K562 (cell line): ENCODE results near the gene KIAA1958. TPM values are rescaled to one million over a fixed set of nuclear protein-coding genes. Genes with fewer than 3 reads are reported as not detected.

Experiments
- ATAC-seq: fragments of 200-7000 bp; cut with Tn5 transposase; 3 replicates; pipeline ENCODE4 v1.9.1; 2020; ENCODE audit warnings: moderate library complexity
- BruUV-seq: library from RNA; stranded (reverse); fragments of 400-500 nt; replicated peaks from 2 replicates; lab custom pipeline; 2021; lab: Mats Ljungman, UMichigan
- CTCF ChIA-PET: fragments of 300-600 bp; formaldehyde crosslinking; extraction: SDS; loops from one replicate; lab custom pipeline; 2021; ENCODE audit warnings: low intra/inter-chr PET ratio; lab: Yijun Ruan, JAX
- POLR2A ChIA-PET: fragments of 300-600, 350-650 bp; sonication (Branson Sonifier 250); formaldehyde crosslinking; extraction: SDS; loops from one replicate; lab custom pipeline; 2021; ENCODE audit warnings: antibody characterized with exemption, inconsistent platforms; lab: Yijun Ruan, JAX
- DNase-seq, 4 experiments: peaks; one replicate each; pipeline versions ENCODE4 v3.0.0 to v3.0.0-alpha.2; 2011 to 2018; ENCODE audit warnings: low spot score in 3 of 4, mixed read lengths in 3 of 4; ENCODE audit errors: extremely low read depth in 1 of 4
- FAIRE-seq: peaks from 2 replicates; lab custom pipeline; 2011; peaks lifted over from hg19 to GRCh38; lab: Jason Lieb, UNC
- H2AFZ ChIP-seq: 2 replicates; pipeline ENCODE4 v1.6.0; 2011; ENCODE audit warnings: low read depth, low read length, control low read depth, inconsistent platforms
- H3K27ac ChIP-seq: fragments of 200-600 bp; 3 replicates; pipeline ENCODE4 v1.8.0; 2011; ENCODE audit warnings: low read depth, mild to moderate bottlenecking, control low read depth, inconsistent platforms, low read length, moderate library complexity, mixed read lengths; ENCODE audit errors: extremely low read depth
- H3K27me3 ChIP-seq, 2 experiments: fragments of 300-600 bp in 1 of 2; 2 replicates in 1 of 2; 3 replicates in 1 of 2; pipeline versions ENCODE4 v1.6.0 to v1.8.0; 2011; ENCODE audit warnings: inconsistent platforms in 2 of 2, low read length in 2 of 2, mild to moderate bottlenecking in 1 of 2, mixed read lengths in 1 of 2, moderate library complexity in 1 of 2; ENCODE audit not compliant: control insufficient read depth in 2 of 2, insufficient read depth in 2 of 2
- H3K36me3 ChIP-seq: fragments of 300-600 bp; 3 replicates; pipeline ENCODE4 v1.8.0; 2011; ENCODE audit warnings: mild to moderate bottlenecking, low read length, inconsistent platforms; ENCODE audit not compliant: control insufficient read depth, insufficient read depth
- H3K4me1 ChIP-seq, 2 experiments: fragments of 200-600 bp in 1 of 2; replicated peaks in 1 of 2; 2 replicates in 1 of 2; 3 replicates in 1 of 2; pipeline versions ENCODE4 v1.5.1 to v1.8.0; 2011; ENCODE audit warnings: inconsistent platforms in 2 of 2, low read length in 2 of 2, mild to moderate bottlenecking in 1 of 2, mixed read lengths in 1 of 2, moderate library complexity in 1 of 2; ENCODE audit not compliant: control insufficient read depth in 2 of 2, insufficient read depth in 2 of 2
- H3K4me2 ChIP-seq: 2 replicates; pipeline ENCODE4 v1.6.1; 2011; ENCODE audit warnings: low read length, control low read depth, inconsistent platforms, mixed read lengths; ENCODE audit not compliant: insufficient read depth
- H3K4me3 ChIP-seq: fragments of 200-600 bp; sonication (generic), shearing (Covaris generic); 2 replicates; pipeline ENCODE4 v1.5.1; 2016; ENCODE audit warnings: control low read depth, inconsistent platforms
- H3K79me2 ChIP-seq: fragments of 200-600 bp; 3 replicates; pipeline ENCODE4 v1.8.0; 2011; ENCODE audit warnings: low read length, inconsistent platforms; ENCODE audit not compliant: control insufficient read depth, insufficient read depth
- H3K9ac ChIP-seq, 2 experiments: 2 replicates each; pipeline versions ENCODE4 v1.6.0 to v1.6.1; 2011; ENCODE audit warnings: low read depth in 2 of 2, low read length in 2 of 2, control low read depth in 1 of 2, inconsistent platforms in 1 of 2, mild to moderate bottlenecking in 1 of 2, mixed read lengths in 1 of 2; ENCODE audit not compliant: insufficient read depth in 1 of 2
- H3K9me1 ChIP-seq: one replicate; pipeline ENCODE4 v1.6.0; 2011; ENCODE audit warnings: inconsistent platforms, mild to moderate bottlenecking, low read length, moderate library complexity; ENCODE audit not compliant: control insufficient read depth, insufficient read depth
- H3K9me3 ChIP-seq: replicated peaks from 2 replicates; pipeline ENCODE4 v1.5.1; 2011; ENCODE audit warnings: low read depth, low read length, inconsistent platforms; ENCODE audit not compliant: control insufficient read depth, insufficient read depth
- H4K20me1 ChIP-seq: replicated peaks from 2 replicates; pipeline ENCODE4 v1.6.1; 2011; ENCODE audit warnings: low read length, inconsistent platforms, mixed read lengths; ENCODE audit not compliant: control insufficient read depth, insufficient read depth
- ATF7 ChIP-seq: fragments of 450-650 bp; IDR thresholded peaks from 2 replicates; pipeline ENCODE4 v1.7.1; 2014; ENCODE audit warnings: mild to moderate bottlenecking, moderate library complexity
- CEBPB ChIP-seq: fragments of 450-650 bp; IDR thresholded peaks from 2 replicates; pipeline ENCODE4 v1.6.1; 2016; ENCODE audit warnings: missing genetic modification characterization, missing compliant biosample characterization
- CEBPG ChIP-seq, 3 experiments: fragments of 200-800 bp in 1 of 3; sonication (Bioruptor generic) in 1 of 3; sonication (generic) in 1 of 3; formaldehyde crosslinking in 1 of 3; IDR thresholded peaks in 2 of 3; conservative IDR thresholded peaks in 1 of 3; 2 replicates each; pipeline versions ENCODE4 v1.6.1 to v1.8.0; 2016 to 2022; ENCODE audit warnings: missing compliant biosample characterization in 2 of 3, missing genetic modification characterization in 2 of 3, mild to moderate bottlenecking in 1 of 3, missing genetic modification reagents in 1 of 3
- RBM39 ChIP-seq: fragments of 200-400 bp; formaldehyde crosslinking; optimal IDR thresholded peaks from 2 replicates; pipeline ENCODE3; 2018; ENCODE audit warnings: low read depth, low read length
- ZNF699 ChIP-seq: fragments of 250-450 bp; sonication (Bioruptor Pico); IDR thresholded peaks from 2 replicates; pipeline ENCODE4 v1.8.0; 2021; ENCODE audit warnings: mild to moderate bottlenecking, moderate library complexity; ENCODE audit not compliant: insufficient replicate concordance
- WGBS: fragments of 100-300 bp; shearing (Covaris generic); methylation state at CpG from one replicate; pipeline ENCODE4 v1.1.6; 2016; ENCODE audit warnings: low coverage, mixed read lengths; ENCODE audit not compliant: insufficient coverage; ENCODE audit errors: missing lambda C conversion rate; 5-methylcytosine and 5-hydroxymethylcytosine counted together
- in situ Hi-C: fragments of 300-500 bp; cut with MboI; formaldehyde crosslinking; loops from 4 replicates; pipeline ENCODE4 v1.15.0; 2018; ENCODE audit warnings: inconsistent platforms, mixed read lengths
- intact Hi-C: fragments of 100-400 bp; cut with micrococcal nuclease; formaldehyde crosslinking; loops from 2 replicates; pipeline ENCODE4 v1.14.2; 2022
- polyA plus RNA-seq, 8 experiments: library from polyadenylated mRNA; depleted of rRNA in 4 of 8; stranded (reverse) in 5 of 8; unstranded in 3 of 8; fragments of >200 nt; fragmentation: Nextera tagmentation in 2 of 8; fragmentation: Illumina TruSeq in 1 of 8; extraction: Ambion mirVana in 2 of 8; extraction: Trizol in 1 of 8; gene quantifications; 2 replicates each; pipeline versions ENCODE4 v1.2.1 to v1.2.3, GENCODE V29; 2011 to 2014; ENCODE audit warnings: inconsistent platforms in 1 of 8, missing spikeins in 1 of 8
- total RNA-seq, 7 experiments: library from RNA; depleted of rRNA in 6 of 7; stranded (reverse); fragments of >200 nt in 6 of 7; fragmentation: Illumina TruSeq in 2 of 7; extraction: Trizol in 2 of 7; gene quantifications; 2 replicates each; pipeline versions ENCODE4 v1.2.1 to v1.2.3, GENCODE V29; 2011 to 2021; ENCODE audit warnings: low replicate concordance in 1 of 7
- TF ChIP-seq, protein P1 (sequence below), 2 experiments: fragments of 450-650 bp; IDR thresholded peaks; 2 replicates each; pipeline ENCODE4 v1.6.1; 2018; ENCODE audit warnings: mild to moderate bottlenecking in 2 of 2, low read depth in 1 of 2; ENCODE audit not compliant: partially characterized antibody in 2 of 2

The KIAA1958 gene
- total and polyA plus RNA-seq, 9 of the 15 experiments (the other 6 are each of a cell fraction or from before 2014, with no cell fraction given) = 1.1 to 16.0 (median 10.1) TPM

DNA sequence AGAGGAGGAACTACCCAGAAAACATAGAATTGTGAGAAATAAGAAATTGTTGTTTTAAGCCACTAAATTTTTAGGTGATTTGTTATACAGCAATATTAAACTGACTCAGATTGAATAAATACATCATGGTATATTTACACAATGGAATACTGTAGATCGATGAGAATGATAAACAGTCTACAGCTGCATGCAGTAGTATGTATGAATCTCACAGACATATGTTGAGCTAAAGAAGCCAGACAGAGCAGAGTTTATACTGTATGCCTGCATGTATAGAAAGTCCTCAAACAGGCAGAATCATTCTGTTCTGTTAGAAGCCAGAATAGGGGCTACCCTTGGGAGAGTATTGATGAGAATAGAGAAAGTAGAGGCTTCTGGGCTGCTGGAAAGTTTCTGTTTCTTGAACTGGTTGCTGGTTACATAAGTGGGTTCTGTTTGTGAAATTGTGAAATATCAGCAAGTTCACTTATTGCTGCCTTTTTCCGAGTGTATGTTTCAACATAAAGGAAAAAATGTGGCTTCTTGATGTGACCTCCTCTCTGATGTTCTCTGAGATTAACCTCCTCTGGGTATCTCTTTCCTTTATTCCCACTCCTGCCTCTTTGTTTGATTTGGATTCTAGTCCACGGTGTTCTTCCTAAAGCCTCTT lies 9.6 kb downstream of the KIAA1958 start:
- Histone ChIP-seq H3K9ac (no peak overlapping the region), H3K79me2 (peaks cover 96% of the 10 kb centered on the region), H3K4me2 (no peak overlapping the region), H3K36me3 (peaks cover 39% of the 10 kb centered on the region), H4K20me1 (no peaks in the 10 kb centered on the region), H3K4me3 (no peak overlapping the region), H3K27ac (no peak overlapping the region), H3K4me1 (peaks cover 0 to 5% of the 10 kb centered on the region in 2 experiments; a peak in 2 of 5 replicates), H3K27me3 (no peaks in the 10 kb centered on the region), H3K9me1 (no peaks in the 10 kb centered on the region), H3K9me3 (peaks cover 9% of the 10 kb centered on the region; the same call in 1 of the 2 replicates), H2AFZ (no peak overlapping the region)
- WGBS = 28% methylated on average over 3 of the region's 3 CpGs
- BruUV-seq = no TSS peak
- ChIA-PET CTCF (no interaction called here), POLR2A (interaction anchor here (0.6 to 2.1 kb wide), 4 partner anchors 10 to 81 kb away, joined by 3 to 10 read pairs (median 4); partner anchors contain the start of gene KIAA1958)
- intact Hi-C loops = no loop called here
- ATAC-seq (peak; percentile 41), FAIRE-seq (no peak), DNase-seq (no peak)
- TF ChIP-seq ZNF699 (CRISPR knock-in tag) (no peak), ATF7 (no peak), CEBPG (CRISPR knock-in tag; IDR thresholded peaks at IDR 0.05) (no peak), CEBPG (tag; conservative IDR thresholded peaks at IDR 0.05 in 1 of 2, IDR thresholded peaks at IDR 0.05 in 1 of 2) (peak in 1 of 2 experiments; percentile 45; a peak in 1 of 4 replicates), CEBPB (tag) (peak; percentile 64), RBM39 (no peak)
- TF ChIP-seq, protein P1, sequence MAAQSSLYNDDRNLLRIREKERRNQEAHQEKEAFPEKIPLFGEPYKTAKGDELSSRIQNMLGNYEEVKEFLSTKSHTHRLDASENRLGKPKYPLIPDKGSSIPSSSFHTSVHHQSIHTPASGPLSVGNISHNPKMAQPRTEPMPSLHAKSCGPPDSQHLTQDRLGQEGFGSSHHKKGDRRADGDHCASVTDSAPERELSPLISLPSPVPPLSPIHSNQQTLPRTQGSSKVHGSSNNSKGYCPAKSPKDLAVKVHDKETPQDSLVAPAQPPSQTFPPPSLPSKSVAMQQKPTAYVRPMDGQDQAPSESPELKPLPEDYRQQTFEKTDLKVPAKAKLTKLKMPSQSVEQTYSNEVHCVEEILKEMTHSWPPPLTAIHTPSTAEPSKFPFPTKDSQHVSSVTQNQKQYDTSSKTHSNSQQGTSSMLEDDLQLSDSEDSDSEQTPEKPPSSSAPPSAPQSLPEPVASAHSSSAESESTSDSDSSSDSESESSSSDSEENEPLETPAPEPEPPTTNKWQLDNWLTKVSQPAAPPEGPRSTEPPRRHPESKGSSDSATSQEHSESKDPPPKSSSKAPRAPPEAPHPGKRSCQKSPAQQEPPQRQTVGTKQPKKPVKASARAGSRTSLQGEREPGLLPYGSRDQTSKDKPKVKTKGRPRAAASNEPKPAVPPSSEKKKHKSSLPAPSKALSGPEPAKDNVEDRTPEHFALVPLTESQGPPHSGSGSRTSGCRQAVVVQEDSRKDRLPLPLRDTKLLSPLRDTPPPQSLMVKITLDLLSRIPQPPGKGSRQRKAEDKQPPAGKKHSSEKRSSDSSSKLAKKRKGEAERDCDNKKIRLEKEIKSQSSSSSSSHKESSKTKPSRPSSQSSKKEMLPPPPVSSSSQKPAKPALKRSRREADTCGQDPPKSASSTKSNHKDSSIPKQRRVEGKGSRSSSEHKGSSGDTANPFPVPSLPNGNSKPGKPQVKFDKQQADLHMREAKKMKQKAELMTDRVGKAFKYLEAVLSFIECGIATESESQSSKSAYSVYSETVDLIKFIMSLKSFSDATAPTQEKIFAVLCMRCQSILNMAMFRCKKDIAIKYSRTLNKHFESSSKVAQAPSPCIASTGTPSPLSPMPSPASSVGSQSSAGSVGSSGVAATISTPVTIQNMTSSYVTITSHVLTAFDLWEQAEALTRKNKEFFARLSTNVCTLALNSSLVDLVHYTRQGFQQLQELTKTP (IDR thresholded peaks at IDR 0.05; ENCODE audit: low read depth in 1 of 2, partially characterized antibody in 2 of 2) = no peak
- in situ Hi-C loops = no loop called here
